Middle frontal gyrus (tissue), 1 donor: ENCODE results near the gene PALM.

Experiments used
- DNase-seq: peaks from one replicate; pipeline ENCODE4 v3.0.0-alpha.2; 2015; ENCODE audit warnings: low spot score; ENCODE audit errors: extremely low spot score

The PALM gene

DNA sequence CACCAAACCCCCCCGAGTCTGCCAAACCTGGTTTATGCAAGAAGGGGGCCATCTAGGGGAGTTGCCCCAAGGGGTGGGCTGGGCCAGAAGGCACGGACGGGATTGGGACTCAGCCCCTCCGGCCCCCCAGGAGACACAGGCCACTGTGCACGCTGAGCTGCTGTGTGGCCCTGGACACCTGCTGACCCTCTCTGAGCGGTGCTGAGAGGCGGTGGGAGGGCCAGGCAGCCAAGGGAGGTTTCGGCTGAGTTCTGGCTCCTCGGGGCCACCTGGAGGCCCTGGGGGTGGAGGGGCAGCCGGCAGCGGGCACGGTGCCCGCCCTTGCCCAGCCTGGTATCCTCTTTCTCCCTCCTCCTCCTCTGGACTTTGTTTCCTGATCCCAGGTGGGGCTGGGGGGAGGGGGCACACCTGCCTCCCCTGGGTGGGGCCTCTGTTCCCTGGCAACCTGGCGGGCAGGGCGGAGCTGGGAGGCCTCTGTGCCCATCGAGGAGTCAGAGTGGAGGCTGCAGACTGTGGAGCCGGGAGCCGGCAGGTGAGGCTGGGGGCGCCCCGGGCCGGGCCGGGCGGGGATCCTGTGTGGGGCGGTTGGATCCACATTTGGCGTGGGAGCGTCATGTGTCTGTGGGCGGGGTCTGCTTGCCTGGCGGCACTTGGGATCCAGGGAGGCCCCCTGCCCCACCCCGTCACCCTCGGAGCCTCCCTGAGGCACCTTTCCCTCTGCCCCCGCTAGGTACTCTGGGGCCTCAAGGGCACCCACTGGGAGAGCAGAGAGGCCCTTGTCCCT lies 42.1 kb downstream of the PALM start, which contains the start of gene MISP:
Gene MISP, plus strand, starts transcription at position 473 of the 784 bp plus-strand sequence. CDS start 5,835 bp downstream, outside the sequence.
- DNase-seq, result no peak

DNA sequence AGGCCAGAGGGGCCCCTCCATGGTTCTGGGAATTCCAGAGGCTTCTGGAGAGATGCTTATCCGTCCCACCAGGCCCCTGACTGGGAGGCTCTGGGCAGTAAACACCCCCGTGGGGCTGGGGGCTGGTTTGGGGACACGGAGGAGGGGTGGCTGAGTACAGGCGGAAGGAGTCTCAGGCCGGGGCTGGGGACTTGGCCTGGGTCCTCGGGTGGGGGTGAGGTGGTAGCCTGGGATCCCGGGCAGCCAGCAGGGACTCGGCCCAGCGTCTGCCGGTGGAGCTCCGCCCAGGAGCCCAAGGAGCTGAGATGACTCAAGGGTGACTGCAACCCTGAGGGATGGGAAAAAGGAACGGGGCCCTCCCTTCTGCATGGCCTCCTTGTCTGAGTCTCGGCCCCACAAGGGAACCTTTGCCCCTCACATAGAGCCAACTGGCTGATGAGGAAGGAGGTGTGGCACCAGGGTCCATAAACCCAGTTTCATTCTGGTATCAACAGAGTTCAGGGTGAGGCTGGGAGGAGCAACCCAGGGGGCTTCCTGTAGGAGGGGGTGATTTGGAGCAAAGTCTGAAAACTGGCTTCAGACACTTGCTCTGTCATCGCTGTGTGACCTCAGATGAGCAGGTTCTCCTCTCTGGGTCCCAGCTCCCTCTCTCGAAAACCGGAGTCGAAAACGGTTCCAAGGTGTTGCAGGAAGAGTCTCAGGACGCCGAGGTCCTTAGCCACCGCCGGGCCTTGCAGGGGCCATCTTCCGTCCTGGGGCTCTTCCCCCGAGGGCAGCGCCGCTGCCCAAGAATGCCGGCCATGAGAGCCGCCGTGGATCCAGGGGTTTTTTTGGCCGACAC lies 43.0 kb downstream of the PALM start:
- DNase-seq, result no peak

- no peak for DNase-seq
Observed at GRCh38 chr19:752652-753517, 44.1 kb downstream of the PALM start.

DNA sequence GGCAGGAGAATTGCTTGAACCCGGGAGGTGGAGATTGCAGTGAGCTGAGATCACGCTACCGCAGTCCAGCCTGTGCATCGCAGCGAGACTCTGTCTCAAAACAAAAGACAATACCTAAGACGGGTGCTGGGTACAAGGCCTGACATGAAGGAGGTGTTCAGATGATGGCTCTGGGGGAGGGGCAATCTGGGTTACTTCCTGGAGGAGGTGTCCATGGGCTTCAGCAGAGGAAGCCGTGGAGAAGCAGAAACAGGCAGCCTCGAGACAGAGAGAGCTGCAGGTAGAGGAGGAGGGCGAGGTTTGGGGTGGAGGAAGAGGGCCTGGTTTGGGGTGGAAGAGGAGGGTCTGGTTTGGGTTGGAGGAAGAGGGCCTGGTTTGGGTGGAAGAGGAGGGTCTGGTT lies 45.8 kb downstream of the PALM start:
- DNase-seq, result no peak

- no peak for DNase-seq
Observed at GRCh38 chr19:755063-755462, 46.3 kb downstream of the PALM start.

DNA sequence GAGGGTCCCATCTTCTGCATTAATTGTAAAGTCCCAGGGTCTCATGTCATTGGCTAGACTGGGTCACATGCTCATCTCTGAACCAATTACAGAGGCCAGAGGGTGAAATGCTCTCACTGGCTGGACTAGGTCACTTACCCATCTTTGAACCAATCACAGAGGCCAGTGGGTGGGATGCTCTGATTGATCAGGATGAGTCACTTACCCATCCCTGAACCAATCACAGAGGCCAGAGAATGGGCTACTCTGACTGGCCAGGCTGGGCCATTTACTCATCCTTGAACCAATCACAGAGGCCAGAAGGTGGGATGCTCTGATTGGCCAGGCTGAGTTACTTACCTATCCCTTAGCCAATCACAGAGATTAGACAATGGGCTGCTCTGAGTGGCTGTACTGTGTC lies 47.5 kb downstream of the PALM start:
- no peak for DNase-seq

DNA sequence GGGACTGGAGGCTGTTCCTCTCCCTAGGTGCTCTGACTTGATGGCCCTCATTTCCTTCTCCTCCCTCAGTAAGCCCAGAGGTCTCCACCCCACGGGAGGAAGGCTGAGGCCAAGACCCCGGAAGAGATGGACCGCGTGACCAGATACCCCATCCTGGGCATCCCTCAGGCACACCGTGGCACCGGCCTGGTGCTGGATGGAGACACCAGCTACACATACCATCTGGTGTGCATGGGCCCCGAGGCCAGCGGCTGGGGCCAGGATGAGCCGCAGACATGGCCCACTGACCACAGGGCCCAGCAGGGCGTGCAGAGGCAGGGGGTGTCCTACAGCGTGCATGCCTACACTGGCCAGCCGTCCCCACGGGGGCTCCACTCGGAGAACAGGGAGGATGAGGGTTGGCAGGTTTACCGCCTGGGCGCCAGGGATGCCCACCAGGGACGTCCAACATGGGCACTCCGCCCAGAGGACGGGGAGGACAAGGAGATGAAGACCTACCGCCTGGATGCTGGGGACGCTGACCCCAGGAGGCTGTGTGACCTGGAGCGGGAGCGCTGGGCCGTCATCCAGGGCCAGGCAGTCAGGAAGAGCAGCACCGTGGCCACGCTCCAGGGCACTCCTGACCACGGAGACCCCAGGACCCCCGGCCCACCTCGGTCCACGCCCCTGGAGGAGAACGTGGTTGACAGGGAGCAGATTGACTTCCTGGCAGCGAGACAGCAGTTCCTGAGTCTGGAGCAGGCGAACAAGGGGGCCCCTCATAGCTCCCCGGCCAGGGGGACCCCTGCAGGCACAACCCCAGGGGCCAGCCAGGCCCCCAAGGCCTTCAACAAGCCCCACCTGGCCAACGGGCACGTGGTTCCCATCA lies 48.3 kb downstream of the PALM start:
- DNase-seq, result no peak

- DNase-seq, result no peak
Observed at GRCh38 chr19:757811-758668, 49.3 kb downstream of the PALM start.

GRCh38 chr19:763181-763580 lies 54.4 kb downstream of the PALM start:
- DNase-seq, result no peak

DNA sequence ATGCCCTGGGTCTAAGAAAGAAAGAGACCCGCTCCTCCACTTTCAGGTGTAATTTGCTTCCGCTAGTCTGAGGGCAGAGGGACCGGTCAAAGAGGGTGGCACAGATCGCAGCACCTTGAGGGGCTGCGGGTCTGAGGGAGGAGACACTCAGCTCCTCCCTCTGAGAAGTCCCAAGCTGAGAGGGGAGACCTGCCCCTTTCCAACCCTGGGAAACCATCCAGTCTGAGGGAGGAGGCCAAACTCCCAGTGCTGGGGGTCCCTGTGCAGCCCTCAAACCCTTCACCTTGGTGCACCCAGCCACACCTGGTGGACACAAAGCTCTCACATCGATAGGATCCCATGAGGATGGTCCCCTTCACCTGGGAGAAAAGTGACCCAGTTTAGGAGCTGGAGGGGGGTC lies 55.1 kb downstream of the PALM start:
- no peak for DNase-seq

DNA sequence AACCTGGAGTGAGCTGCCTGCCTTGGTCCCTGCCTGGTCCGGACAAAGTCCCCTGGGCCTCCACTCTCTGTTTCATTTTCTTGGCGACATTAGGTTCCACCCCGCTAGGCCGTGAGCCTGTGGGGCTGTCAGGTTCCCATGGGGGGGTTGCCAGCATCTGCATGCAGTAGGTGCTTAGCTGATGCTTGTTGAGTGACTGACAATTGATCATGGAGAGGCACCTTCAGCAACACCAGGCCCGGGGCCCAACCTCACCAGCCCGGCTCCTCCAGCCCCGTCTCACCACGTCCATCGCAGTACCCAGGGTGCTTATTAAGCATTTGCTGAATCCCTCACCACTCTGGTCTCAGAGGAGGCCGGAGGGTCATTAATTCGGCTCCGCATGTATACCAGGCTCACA lies 55.6 kb downstream of the PALM start:
- DNase-seq, result no peak

GRCh38 chr19:765179-765738 lies 56.5 kb downstream of the PALM start:
- no peak for DNase-seq

- no peak for DNase-seq
Observed at GRCh38 chr19:768424-768823, 59.7 kb downstream of the PALM start.

GRCh38 chr19:769616-770015 lies 60.9 kb downstream of the PALM start:
- no peak for DNase-seq

DNA sequence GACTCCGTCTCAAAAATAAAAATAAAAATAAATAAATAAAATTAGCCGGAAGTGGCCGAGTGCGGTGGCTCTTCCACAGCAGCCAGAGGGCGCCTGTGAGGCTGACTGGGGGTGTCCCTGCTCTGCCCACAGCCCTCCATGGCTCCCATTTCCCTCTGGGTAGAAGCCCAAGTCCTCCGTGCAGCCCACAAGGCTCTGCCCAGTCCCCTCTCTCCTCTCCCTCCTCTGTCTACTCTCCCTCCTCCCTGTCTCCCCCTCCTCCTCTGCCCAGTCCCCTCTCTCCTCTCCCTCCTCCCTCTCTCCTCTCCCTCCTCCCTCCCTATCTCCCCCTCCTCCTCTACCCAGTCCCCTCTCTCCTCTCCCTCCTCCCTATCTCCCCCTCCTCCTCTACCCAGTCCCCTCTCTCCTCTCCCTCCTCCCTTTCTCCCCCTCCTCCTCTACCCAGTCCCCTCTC lies 62.6 kb downstream of the PALM start:
- DNase-seq, result no peak

GRCh38 chr19:772063-772462 lies 63.3 kb downstream of the PALM start:
- no peak for DNase-seq

- no peak for DNase-seq
Observed at GRCh38 chr19:772730-773436, 64.1 kb downstream of the PALM start.

DNA sequence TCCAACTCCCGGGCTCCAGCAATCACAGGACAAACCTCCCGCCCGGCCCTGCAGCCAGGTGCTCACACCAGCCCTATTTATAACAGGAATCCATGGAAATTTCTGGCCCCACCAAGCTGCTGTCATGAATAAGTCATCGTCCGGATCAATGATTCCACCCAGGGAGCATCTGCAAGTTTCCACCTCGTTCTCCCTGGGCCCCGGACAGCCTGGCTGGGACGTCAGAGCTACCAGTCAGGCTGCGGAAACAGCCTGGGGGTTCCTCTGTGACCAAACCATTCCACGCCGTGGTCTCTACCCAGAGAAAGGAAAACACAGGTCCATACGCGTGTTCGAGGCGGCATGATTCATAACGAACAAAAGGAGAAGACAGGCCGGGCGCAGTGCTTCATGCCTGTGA lies 67.8 kb downstream of the PALM start:
- DNase-seq, result no peak
